Ascending aorta (tissue), 2 donors: ENCODE data around the gene PTPRN. TPM values are rescaled to one million over a fixed set of nuclear protein-coding genes. Genes with fewer than 3 reads are reported as not detected.
"Not testable (repeated sequence)": the region's sequence is repeated elsewhere in the genome, so short reads cannot be mapped to it uniquely, and the experiment has no call there.

Experiments used
- DNase-seq, 2 donors: peaks; one replicate each; pipeline ENCODE4 v3.0.0-alpha.2; 2019; ENCODE audit warnings: low spot score in 2 of 2
- H3K27ac ChIP-seq, 2 donors: fragments of 200-600 bp; sonication (generic); one replicate each; pipeline ENCODE4 v1.5.1; 2016 to 2017; ENCODE audit warnings: mild to moderate bottlenecking in 1 of 2
- H3K27me3 ChIP-seq: fragments of 200-600 bp; sonication (generic); one replicate; pipeline ENCODE4 v1.5.1; 2017
- H3K36me3 ChIP-seq, 2 donors: fragments of 200-600 bp; sonication (generic); one replicate each; pipeline ENCODE4 v1.5.1; 2016
- H3K4me1 ChIP-seq, 2 donors: fragments of 200-600 bp; sonication (generic); one replicate each; pipeline ENCODE4 v1.5.1; 2016 to 2017; ENCODE audit warnings: mild to moderate bottlenecking in 1 of 2
- H3K4me3 ChIP-seq, 2 donors: fragments of 200-600 bp; sonication (generic); one replicate each; pipeline ENCODE4 v1.5.1; 2016 to 2017; ENCODE audit warnings: mild to moderate bottlenecking in 1 of 2
- H3K9me3 ChIP-seq, 2 donors: fragments of 200-600 bp; sonication (generic); one replicate each; pipeline ENCODE4 v1.5.1; 2016
- intact Hi-C: fragments of 100-400 bp; cut with DNase I; formaldehyde crosslinking; loops from one replicate; pipeline ENCODE4 v1.15.1; 2023
- total RNA-seq: library from RNA; depleted of rRNA; stranded (reverse); fragments of >200 nt; gene quantifications from one replicate; pipeline ENCODE4 v1.1.0, GENCODE V29; 2016
- TF ChIP-seq, protein P1 (sequence below), 3 experiments: fragments of 200-600 bp in 2 of 3; fragments of 450-650 bp in 1 of 3; sonication (generic) in 2 of 3; IDR thresholded peaks; one replicate each; pipeline ENCODE4 v1.5.1; 2016 to 2019; ENCODE audit warnings: antibody characterized with exemption in 3 of 3, mild to moderate bottlenecking in 1 of 3, moderate library complexity in 1 of 3

Gene PTPRN
- total RNA-seq, 1 donor from 2014 or later, result not detected

DNA sequence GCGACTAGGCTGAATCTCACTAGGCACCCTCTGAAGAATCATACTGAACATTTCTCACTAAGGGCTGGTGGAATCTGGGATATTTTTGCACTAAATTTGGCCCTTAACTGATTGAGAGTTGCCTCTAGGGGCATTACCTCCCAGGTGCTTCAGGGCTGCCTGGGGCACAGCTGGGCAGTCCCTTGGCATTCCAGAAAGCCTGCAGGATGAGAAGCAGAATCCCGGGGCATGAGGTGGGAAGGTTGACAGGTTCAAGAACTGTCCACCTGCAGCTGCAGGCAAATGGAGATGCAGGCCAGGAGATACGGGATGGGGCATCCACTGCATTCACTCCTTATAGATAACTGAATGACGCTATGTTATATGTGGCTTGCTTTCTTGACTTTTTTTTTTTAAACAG, 15.9 kb upstream of the PTPRN start:
- TF ChIP-seq, protein P1, sequence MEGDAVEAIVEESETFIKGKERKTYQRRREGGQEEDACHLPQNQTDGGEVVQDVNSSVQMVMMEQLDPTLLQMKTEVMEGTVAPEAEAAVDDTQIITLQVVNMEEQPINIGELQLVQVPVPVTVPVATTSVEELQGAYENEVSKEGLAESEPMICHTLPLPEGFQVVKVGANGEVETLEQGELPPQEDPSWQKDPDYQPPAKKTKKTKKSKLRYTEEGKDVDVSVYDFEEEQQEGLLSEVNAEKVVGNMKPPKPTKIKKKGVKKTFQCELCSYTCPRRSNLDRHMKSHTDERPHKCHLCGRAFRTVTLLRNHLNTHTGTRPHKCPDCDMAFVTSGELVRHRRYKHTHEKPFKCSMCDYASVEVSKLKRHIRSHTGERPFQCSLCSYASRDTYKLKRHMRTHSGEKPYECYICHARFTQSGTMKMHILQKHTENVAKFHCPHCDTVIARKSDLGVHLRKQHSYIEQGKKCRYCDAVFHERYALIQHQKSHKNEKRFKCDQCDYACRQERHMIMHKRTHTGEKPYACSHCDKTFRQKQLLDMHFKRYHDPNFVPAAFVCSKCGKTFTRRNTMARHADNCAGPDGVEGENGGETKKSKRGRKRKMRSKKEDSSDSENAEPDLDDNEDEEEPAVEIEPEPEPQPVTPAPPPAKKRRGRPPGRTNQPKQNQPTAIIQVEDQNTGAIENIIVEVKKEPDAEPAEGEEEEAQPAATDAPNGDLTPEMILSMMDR (IDR thresholded peaks at IDR 0.05), result no peak
- Histone ChIP-seq H3K27me3 (no peaks in the 10 kb centered on the region), H3K27ac (no peak overlapping the region), H3K9me3 (no peaks in the 10 kb centered on the region), H3K4me1 (no peaks in the 10 kb centered on the region), H3K4me3 (no peak overlapping the region), H3K36me3 (no peaks in the 10 kb centered on the region)
- intact Hi-C loops, result no loop called here
- DNase-seq, result no peak

DNA sequence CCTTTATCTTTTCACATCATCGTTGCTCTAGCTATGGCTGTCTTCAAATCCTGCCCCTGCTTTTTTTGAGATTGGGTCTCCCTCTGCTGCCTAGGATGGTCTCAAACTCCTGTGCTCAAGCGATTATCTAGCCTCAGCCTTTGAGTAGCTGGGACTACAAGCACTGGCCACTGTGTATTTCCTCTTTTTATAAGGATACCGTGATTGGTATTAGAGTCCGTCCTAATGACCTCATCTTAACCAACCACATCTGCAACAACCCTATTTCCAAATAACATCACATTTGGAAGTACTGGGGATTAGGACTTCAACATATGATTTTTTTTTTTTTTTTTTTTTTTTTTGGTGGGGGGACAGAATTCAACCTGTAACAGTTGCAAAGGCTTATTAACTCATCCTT, 14.2 kb upstream of the PTPRN start:
- Histone ChIP-seq H3K9me3 (no peaks in the 10 kb centered on the region), H3K36me3 (no peaks in the 10 kb centered on the region), H3K4me3 (no peak overlapping the region), H3K27ac (no peak overlapping the region), H3K27me3 (no peaks in the 10 kb centered on the region), H3K4me1 (no peaks in the 10 kb centered on the region)
- TF ChIP-seq, protein P1 (IDR thresholded peaks at IDR 0.05), result no peak
- intact Hi-C loops, result no loop called here
- no peak for DNase-seq

DNA sequence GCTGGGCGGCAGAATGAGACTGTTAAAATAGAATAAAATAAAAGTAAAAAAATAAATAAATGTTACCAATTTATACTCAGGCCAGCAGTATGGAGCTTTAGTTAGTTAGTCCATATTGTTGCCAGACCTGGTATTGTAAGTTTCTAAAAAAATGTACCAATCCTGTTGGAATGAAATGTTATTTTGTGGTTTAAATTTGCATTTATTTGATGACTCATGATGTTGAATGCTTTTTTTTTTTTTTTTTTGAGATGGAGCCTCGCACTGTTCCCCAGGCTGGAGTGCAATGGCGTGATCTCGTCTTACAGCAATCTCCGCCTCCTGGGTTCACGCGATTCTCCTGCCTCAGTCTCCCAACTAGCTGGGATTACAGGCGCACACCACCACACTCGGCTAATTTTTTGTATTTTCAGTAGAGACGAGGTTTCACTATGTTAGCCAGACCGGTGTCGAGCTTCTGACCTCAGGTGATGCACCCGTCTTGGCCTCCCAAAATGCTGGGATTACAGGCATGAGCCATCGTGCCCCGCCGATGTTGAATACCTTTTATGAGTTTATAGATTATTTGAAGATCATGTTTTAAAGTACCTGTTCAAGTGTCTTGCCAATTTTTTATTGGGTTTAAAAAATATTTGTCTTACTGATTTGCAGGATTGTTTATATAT, 5.7 kb upstream of the PTPRN start:
- Histone ChIP-seq H3K36me3 (no peaks in the 10 kb centered on the region), H3K27me3 (no peaks in the 10 kb centered on the region), H3K27ac (no peak overlapping the region), H3K4me1 (no peaks in the 10 kb centered on the region), H3K4me3 (no peak overlapping the region), H3K9me3 (no peaks in the 10 kb centered on the region)
- no peak for DNase-seq
- intact Hi-C loops, result no loop called here
- TF ChIP-seq, protein P1 (IDR thresholded peaks at IDR 0.05), result no peak

DNA sequence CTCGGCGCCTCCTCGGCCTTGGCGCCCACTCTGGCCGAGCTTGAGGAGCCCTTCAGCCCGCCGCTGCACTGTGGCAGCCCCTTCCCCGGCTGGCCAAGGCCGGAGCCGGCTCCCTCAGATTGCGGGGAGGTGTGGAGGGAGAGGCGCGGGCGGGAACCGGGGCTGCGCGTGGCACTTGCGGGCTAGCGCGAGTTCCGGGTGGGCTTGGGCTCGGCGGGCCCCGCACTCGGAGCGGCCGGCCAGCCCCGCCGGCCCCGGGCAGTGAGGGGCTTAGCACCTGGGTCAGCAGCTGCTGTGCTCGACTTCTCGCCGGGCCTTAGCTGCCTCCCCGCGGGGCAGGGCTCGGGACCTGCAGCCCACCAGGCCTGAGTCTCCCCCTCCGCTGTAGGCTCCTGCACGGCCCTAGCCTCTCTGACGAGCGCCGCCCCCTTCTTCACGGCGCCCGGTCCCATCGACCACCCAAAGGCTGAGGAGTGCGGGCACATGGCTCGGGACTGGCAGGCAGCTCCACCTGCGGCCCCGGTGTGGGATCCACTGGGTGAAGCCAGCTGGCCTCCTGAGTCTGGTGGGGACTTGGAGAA, 3.6 kb upstream of the PTPRN start:
- intact Hi-C loops, H3K4me1 ChIP-seq, H3K27me3 ChIP-seq, H3K9me3 ChIP-seq, H3K36me3 ChIP-seq, DNase-seq, H3K27ac ChIP-seq, H3K4me3 ChIP-seq: not testable (repeated sequence)

DNA sequence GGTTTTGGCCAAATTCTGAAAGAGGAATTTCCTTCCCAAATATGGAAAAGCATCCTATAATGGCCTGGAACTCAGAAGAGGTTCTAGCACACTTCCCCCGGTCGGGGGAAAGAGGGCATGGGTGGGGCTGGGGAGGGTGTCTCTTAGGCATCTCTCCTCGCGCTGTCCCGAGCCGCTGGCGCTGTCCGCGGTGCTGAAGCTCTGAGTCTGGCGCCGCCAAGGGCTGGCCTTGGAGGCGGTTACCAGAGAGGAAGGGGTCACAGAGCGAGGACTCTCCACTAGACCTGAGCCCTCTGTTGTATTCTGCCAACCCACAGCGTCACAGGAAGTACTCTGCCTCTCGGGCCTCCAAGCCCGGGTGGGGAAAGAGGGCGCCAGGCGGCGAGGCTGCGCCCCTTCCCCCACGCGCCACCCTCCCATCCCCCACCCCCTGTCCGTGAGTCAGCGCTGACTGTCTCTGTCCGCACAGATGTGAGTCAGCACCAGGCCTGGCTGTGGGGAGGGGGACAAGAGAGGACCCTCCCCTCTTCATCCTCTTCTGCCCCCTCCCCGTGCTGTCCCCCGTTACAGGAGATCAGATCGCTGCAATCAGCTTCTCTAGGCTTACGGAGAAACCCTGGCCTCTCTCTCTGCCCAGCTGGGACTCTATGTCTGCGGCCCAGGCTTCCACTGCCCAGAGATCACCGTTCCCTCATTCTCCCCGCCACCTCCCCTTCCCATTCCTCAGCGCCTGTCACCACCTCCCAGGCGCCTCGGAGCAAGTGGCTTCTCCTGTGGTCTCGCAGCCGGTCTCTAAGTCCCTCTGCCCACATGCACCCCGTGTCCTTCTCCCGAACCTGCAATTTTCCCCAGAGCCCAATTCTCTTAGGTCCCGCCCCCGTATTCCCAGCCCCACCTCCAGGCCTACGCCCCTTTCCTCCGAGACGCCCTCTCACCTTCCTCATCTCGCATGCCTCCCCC, 779 bp downstream of the PTPRN start:
- intact Hi-C loops, result no loop called here
- Histone ChIP-seq H3K4me1 (no peaks in the 10 kb centered on the region), H3K27me3 (peaks cover 5% of the 10 kb centered on the region), H3K9me3 (no peaks in the 10 kb centered on the region), H3K27ac (no peak overlapping the region), H3K4me3 (no peak overlapping the region), H3K36me3 (no peaks in the 10 kb centered on the region)
- TF ChIP-seq, protein P1 (IDR thresholded peaks at IDR 0.05), result no peak
- no peak for DNase-seq

DNA sequence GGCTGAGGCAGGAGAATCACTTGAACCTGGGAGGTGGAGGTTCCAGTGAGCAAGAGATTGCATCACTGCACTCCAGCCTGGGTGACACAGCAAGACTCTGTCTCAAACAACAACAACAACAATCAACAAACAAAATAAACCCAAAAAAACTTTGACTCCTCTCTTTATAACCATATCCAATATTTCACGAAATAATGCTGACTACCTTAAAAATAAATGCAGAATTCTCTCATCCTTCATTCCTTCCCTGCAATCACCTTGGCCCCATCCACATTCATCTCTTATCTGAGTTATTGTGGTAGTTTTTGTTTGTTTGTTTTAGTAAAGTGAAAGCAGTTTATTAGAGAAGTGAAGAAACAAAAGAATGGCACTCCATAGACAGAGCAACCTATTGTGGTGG, 3.2 kb downstream of the PTPRN start:
- Histone ChIP-seq H3K4me3 (no peak overlapping the region), H3K9me3 (no peaks in the 10 kb centered on the region), H3K27ac (no peak overlapping the region), H3K27me3 (peaks cover 5% of the 10 kb centered on the region), H3K36me3 (no peaks in the 10 kb centered on the region), H3K4me1 (no peaks in the 10 kb centered on the region)
- no peak for DNase-seq
- intact Hi-C loops, result no loop called here
- TF ChIP-seq, protein P1 (IDR thresholded peaks at IDR 0.05), result no peak
